LHCN-M2 (cell line): Measurements from ENCODE around the gene HADHB. TPM values are rescaled to one million over a fixed set of nuclear protein-coding genes. Genes with fewer than 3 reads are reported as not detected.
A peak's percentile ranks its signal among the peaks of the same experiment; 100 is the strongest.
"Not testable (repeated sequence)": the region's sequence is repeated elsewhere in the genome, so short reads cannot be mapped to it uniquely, and the experiment has no call there.

Source experiments
- DNase-seq: peaks from one replicate; pipeline ENCODE4 v3.0.0-alpha.2; 2012; ENCODE audit warnings: low read depth
- total RNA-seq: library from RNA; depleted of rRNA; stranded (reverse); fragments of >200 nt; gene quantifications from 2 replicates; pipeline ENCODE4 v1.2.3, GENCODE V29; 2014

HADHB gene
- total RNA-seq, 1 experiment from 2014 or later, result 118 TPM

DNA sequence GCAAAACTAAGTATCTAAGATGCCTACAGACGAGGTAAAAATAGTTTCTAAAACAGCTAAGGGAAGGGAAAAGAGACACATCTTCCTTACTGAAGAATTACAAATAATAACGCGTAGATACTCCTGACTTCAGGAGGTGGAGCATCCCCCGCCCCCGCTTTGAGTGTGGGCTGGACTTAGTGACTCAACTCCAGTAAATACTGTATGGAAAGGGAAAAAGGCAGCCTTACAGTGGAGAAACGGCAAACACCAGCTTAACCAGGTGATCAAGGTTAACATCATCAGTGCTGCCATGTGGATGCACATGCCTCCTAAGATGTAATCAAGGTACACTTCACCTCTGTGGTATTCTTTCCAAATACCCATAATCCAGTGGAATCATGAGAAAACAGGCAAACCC is 47.9 kb downstream of the HADHB start:
- peak; percentile 20 for DNase-seq

DNA sequence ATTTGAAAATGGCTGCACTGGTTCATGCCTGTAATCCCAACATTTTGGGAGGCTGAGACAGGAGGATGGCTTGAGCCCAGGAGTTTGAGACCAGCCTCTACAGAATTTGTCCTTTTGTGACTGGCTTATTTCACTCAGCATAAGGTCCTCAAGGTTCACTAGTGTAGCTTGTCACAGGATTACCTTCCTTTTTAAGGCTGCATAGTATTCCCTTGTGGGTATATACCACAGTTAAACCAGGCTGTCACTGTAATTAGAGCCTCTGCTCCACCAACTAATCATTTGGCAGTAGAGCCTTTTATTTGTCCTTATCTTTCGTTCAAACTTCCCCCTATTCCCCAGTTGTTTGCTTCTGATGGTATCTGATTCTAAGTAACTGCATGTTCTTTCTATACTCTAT is 50.8 kb downstream of the HADHB start:
- DNase-seq, result no peak

DNA sequence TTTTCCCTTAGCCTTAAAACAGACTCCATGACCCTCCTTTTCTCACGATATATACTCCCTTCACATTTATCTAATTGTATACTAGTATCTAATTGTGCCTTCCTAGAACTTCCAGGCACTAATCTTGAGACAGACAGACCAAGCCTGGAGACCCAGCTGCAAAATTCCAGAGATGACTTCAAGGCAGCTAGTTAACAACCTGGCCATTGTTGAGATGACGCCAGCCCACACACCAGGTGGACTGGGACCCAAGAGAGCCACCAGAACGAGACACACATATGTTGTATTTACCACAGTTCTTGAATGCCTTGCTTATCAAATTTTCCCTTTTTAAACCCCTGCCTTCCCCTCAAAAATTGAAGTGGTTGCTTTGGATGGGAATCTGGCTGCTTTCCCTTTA is 52.3 kb downstream of the HADHB start:
- no peak for DNase-seq

DNA sequence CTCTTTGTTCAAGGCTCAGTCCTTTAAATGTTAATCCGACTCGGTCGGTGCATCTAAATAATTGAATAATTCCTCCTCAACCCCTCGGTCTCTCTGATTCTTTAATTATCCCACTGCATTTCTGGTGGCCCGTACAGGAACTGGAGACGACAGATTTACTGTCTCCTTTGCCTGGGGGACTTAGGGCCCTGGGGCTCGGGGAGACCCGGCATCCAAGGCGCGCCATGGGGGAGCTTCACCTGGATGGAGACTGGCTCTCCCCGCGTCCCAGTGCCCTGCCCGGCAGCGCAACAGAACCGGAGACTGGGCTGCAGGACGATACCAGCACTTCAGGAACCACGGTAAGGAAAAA is 53.5 kb downstream of the HADHB start:
- DNase-seq, result no peak

DNA sequence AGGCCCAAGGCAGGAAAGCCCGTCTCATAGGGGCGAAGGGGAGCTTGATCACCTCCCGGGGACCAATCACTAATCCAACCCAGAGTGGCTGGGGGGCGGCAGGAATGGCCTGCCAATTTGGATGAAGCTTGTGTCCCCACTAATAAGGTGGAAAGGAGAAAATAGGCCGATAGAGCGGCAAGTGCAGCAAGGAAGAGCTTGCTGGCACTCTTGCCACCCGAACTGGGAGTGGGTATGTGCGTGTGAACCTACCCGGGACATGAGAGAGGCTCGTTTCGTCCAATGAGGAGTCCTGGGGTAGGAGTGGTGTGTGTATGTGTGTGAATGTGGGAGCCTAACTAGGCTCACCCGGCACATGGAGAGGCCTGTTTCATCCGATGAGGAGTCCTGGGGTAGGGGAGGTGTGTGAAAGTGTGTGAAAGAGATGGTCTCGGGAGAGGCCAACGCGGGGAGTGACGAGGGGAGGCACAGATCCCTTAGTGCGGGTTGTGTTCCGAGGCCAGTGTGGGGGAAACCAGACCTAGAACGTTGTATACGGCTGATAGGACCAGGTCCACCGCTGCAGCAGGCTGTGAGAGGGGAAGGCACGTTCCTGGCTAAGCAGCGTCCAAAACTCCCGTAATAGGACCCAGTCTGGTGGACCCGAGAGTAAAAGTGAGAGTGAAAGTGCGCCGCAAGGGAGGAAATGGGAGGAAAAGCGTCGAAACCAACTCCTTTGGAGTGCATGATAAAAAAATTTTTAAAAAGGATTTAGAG is 54.1 kb downstream of the HADHB start:
- peak; percentile 44 for DNase-seq

DNA sequence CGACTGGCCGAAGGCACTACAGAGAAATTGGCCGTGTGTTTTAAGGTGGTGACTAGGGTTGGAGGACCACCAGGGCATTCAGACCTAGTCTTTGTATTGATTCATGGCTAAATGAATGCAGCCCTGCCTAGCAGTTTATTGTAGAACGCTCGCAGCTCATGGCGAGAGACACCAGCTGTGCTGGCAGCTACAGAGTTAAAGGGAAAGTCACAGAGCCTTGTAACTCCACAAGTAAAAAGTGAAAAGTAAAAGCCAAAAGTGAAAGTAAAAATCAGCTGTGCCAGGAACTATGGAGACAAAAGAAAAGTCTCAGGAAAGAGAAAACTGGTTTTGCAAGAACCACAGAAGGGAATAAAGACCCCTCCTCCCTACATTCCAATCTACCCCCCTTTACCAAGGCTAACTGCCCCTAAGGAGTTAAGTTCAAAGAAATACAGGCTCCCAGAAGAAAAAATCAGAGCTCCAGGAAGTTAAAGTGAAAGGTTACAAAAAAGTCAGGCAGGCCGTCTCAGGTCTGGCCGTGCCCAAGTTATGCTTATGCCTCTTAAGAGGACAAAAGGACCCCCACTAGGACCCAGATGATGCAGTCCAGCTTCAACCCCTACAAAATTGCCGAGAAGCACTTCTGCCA is 54.8 kb downstream of the HADHB start:
- peak; percentile 83 for DNase-seq

DNA sequence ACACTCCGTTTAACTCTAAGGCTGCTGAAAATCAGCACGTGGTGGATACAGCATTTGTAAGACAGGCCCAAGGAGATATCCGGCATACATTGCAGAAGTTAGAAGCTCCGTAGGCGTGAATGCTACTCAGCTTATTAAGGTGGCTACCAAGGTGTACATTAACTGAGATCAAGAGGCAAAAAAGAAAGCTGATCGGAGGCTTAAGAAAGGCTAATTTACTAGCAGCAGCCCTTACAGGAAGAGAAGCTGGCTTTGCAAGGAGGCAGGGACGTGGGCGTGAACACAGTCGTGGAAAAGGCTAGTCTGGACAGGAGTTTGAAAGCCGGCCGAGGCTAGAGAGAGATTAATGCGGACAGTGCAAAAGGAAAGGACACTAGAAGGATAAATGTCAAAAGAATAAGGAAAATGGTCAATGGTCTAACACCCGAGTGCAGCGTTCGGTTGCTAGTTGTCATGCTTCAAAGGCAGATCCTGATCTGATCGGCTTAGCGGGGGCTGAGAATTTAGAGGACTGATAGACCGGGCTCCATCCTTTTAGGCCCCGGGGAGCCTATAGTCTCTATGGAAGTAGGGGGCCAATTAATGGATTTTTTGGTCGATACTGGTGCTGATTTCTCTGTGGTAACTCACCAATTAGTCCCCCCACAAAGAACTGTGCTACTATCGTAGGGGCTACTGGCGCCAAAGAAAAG is 55.6 kb downstream of the HADHB start:
- DNase-seq, result peak; percentile 37

DNA sequence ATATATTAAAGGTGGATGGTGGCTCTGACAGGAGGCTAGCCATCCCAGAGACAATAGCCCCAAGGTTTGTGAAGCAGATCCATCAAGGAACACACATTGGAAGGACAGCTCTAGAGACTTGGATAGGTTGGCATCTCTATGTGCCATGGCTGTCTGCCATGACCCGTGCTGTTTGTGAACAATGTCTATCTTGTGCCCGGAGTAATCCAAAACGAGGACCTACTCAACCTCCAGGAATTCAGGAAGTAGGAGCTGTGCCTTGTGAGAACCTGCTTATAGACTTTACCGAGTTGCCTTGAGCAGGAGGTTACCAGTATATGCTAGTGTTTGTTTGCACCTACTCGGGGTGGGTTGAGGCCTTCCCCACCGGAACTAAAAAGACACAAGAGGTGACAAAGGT is 58.1 kb downstream of the HADHB start:
- DNase-seq, result peak; percentile 13

DNA sequence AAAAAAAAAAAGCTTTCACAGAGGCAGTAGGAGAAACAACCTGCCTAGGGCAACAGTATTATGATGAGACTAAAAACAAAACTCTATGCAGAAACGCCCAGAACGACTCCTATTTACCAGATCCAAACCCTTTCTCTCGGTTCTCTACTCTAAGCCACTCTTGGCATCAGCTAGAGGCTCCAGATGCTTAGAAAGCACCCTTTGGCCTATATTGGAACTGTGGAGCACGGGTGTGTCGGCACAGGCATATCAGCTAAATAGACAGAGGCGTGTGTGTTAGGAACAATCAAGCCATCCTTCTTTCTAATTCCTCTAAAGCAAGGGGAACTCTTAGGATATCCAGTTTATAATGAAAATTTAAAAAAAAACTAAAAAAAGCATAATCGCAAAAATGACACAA is 60.4 kb downstream of the HADHB start:
- not testable (repeated sequence) for DNase-seq

DNA sequence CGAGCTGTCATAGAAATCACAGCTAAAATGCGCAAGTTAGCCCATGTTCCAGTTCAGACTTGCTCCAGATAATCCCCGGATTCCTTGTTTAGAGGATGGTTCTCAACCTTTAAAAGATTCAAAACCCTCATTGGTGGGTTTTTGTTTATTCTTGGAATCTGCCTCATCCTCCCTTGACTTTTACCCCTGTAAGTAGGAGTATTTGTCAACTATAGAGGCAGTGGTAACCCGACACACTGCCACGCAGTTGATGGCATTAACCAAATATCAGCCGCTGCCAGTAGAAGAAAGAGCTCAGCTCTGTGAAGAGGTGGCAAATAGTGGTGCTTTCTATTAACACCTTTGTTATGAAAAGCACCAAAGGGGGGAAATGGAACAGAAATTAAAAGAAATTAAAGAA is 60.8 kb downstream of the HADHB start:
- no peak for DNase-seq

DNA sequence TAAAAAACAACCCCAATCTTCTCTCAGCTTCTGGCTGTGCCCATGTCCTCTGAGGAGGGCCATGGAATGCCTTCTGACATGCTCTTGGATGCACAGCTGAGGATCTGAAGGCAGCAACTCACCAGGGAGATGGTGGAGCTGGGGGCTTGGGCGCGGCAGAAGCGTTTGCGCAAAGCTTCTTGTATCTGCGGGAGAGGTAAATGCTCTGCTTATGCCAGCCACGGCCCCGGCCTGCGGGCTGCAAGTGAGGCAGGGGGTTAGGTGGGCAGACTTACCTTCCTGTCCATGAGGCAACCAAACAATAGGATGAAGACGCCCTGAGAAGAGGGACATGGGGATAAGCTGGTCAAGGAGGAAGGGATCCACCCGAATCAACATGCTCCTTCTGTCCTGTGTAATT is 65.2 kb downstream of the HADHB start:
- DNase-seq, result no peak

DNA sequence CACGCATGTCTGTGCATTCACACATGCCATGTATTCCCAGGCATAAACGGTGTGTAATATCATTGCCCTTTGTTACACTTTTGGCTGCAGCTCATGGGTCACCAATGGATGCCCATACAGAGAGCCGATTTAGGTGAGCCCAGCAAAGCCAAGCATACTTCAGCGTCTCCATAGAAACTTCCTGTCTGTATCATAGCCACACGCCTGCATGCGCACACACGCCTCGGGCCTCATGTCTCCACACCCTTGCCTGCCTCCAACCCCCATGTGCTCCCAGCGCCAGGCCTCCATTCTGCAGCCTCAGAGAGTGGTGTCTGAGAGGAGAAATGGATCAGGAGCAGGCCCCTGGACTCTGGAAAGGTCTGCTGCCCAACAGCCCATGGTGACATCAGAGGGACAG is 67.7 kb downstream of the HADHB start:
- no peak for DNase-seq

DNA sequence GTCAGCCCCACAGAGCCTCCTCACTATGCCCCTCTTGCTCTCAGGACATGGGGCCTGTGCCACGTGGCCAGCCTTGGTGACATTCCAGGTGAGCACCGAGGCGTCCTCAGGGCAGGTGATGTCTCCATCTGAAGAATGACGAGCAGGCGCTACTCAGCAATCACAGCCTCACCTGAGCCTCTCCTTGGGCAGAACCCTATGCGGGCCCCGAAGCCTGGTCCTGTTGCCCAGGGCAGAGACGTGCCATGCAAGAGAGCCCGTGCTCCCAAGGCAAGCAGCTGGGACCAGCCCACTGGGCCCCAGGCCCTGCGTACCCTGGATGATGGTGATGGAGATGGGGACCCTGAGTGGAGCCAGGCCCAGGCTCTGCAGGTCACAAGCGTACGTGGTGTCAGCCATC is 68.7 kb downstream of the HADHB start:
- no peak for DNase-seq

DNA sequence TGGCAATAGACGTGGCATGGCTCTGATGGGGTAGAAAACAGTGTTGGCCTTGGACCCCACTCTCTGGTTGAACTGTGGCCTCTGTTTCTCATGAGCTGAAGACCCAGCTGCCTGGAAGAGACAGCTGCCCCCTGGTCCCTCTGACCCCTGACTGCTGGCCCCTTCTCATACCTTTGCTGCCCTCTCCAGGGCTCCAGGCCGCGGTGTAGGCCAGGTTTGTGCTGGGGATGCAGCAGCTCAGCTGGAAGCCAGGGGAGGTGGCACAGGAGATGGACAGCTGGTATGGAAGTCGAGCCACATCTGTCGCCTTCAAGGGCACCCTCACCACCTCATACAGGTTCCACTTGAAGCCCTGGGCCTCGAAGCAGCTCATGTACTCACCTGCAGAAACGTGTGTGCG is 69.5 kb downstream of the HADHB start:
- no peak for DNase-seq

DNA sequence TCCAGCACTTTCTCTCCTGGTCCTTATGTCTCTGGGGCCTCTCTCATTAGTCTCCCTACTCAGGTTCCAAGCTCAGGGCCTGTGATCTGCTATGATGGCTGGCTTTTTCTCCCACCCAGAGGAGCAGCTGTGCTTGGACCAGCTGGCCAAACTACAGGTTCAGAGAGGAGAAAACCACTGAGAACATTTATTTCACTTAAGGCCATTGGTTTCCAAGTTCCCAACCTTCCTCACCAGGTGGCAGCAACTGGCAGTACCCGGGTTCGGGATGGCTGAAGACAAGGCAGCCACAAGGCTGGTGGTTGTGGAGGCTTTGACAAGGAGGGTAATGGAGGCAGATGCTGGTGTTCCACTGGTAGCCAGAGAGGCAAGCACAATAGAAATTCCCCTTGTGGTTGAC is 71.3 kb downstream of the HADHB start:
- peak; percentile 49 for DNase-seq

DNA sequence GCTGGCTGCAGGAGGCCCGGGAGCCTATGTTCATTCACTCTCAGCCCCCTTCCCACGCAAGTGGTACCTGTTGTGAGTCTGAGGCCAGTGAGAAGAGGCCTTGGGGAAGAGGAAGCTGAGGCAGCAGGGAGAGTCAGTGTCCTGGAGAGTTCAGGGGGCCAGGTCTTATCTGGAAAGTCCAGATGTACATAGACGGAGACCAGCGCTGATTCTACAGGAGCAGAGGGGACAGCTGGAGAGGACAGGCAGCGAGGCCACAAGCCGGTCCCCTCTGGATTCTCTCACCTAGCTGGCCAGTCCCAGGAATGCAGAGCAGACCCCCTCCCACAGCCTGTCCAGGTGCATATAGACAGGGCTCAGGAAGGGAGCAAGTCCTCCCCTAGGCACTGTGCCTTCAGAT is 72.1 kb downstream of the HADHB start:
- DNase-seq, result no peak

DNA sequence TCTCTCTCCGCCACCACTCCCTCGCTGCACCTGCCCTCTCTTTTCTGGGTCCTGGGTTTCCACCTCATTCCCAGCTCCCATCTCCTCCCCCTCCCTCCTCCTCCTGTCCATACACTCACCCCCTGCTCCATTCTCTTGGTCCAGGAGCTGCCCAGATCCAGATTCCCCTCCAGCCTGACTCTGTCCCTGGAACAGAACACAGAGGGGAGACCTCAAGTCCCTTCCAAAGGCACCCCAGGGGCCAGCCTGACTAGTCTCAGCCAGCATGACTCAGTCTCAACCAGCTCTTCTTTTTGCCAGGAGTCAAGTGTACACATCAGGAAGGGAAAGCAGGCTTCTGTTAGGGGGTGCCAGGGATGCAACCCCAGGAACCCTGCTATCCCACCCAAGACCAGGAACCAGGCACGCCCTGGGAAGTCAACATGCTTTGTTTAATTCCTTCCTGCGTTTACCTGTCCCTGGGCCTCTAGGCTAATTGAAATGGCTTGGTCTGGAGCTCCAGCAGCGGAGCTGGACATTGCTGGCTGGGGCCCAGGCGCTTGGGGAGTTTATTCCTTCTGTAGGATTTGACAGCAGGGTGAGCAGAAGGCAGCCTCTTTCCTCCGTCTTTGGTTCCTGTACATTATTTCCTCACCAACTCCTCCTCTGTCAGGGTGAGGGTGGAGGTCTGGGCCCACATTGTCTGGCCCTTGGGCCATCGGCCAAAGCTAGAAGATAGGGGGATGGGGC is 72.8 kb downstream of the HADHB start:
- DNase-seq, result no peak

DNA sequence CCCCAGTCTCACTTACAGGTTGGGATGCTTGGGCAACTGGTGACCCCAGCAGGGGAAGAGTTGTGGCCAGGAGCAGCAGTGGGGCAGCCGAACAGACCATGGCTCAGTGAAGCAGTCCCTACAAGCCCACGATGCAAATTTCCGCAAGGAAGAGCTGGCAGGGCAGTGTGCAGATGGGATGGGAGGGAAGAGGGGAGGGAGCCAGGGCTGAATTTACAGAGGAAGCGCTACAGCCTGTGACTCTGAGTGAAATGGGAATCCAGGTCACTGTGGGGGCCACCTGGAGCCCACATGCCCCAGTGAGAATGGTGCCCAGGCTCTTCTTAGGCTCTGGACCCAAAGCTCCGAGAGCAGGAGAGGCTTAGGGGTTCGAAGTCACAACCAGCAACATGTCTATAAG is 74.2 kb downstream of the HADHB start:
- DNase-seq, result no peak

DNA sequence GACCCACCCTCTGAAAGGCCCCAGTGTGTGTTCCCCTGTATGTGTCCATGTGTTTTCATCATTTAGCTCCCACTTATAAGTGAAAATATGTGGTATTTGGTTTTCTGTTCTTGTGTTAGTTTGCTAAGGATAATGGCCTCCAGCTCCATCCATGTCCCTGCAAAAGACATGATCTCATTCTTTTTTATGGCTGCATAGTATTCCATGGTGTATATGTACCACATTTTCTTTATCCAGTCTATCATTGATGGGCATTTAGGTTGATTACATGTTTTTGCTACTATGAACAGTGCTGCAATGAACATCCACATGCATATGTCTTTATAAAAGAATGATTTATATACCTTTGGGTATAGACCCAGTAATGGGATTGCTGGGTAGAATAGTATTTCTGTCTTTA is 79.7 kb downstream of the HADHB start:
- not testable (repeated sequence) for DNase-seq

DNA sequence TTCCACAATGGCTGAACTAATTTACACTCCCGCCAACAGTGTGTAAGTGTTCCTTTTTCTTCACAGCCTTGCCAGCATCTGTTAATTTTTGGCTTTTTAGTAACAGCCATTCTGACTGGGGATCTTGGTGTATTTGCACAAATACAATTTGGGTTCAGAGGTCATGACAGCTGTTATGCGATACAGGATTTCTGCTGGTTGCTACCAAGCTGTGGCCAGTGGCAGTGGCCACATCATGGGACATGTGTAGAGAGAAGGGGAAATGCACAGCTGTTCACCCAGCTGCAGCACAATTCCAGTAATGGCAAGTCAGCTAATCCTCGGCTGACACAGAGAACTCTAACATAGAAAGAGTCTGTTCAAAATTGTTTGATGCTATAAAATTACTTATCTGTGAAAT is 80.2 kb downstream of the HADHB start:
- peak; percentile 82 for DNase-seq

DNA sequence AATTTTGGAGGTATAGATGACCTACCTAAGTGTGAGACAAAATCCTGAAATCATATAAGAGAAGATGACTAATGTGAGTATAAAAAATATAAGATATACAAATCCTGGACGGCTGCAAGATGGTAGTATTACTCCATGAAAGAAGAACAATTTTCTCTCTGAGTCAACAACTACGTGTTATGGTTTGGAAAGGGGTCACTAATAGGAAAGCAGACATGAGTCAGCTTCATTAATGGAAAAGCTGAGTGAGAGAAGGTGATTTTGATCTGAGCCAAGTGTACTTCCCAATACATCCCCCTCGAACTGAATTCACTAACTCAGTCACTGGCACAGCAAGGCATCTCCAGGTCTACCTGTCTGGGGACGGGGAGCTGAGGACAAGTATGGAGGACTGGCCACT is 81.1 kb downstream of the HADHB start:
- peak; percentile 52 for DNase-seq

DNA sequence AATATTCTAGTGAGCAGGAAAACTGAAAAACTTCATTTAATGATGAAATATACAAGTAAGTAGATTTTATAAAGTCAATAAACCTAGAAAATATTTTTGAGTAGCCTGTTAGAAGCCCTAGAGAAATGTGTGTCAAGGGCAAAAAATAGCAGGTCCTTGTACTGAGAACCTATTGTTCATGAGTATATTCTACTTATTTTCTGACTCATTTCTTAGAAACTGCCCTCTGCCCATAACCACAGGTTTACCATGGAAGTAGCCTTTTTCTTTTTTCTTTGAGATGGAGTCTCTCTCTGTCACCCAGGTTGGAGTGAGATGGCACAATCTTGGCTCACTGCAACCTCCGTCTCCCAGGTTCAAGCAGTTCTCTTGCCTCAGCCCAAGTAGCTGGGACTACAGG is 81.8 kb downstream of the HADHB start:
- peak; percentile 40 for DNase-seq
